Activated naive CD4-positive, alpha-beta T cell treated with Interleukin-2 at 50 U/mL for 16 hours (primary cell): ENCODE results near the gene ANKEF1.
"Not testable (repeated sequence)": the region's sequence is repeated elsewhere in the genome, so short reads cannot be mapped to it uniquely, and the experiment has no call there.

Experiments used
- DNase-seq: peaks from one replicate; pipeline ENCODE4 v3.0.0-alpha.2; 2020

The ANKEF1 gene

DNA sequence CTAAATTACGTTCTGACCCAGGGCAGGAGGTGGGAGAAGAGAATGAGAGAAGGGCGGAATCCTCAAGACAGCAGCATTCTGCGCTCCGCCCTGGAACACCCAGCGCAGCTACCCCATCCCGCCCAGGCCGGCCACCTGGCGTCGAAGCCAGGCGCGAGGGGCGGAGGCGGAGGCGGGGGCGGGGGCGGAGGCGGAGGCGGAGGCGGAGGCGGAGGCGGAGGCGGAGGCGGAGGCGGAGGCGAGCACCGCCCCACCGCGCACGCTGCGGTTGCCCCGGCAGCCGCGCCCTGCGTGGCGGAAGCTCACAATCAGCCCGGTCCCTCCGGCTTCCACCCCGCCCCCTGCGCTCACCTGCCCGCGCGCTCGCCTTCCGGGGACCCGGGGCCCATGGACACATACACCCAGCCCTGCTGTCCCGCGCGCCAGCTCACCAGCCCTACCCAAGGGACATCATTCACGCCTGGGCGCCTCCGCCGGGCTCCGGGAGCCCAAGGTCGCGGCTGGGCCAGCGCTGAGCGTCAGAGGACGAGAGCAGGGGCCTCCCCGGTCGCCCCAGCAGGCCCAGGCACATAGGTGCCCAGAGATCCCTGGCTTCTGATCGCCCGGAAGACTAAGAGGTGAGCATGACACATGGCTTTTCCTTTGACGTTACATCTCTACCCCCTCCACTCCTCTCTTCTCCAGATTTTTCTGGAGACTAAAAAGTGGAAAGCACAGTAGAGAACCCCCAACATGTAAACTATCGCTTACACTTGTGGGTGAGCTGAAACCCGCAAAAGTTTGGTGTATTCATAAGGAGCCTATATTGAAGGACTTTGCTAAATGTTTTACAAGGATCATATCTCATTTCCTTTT is at the start of gene ANKEF1:
ANKEF1 (plus strand) TSS at position 271 of the 855 bp plus-strand sequence. CDS start 3,315 bp downstream, outside the sequence.
- DNase-seq = peak; percentile 64

DNA sequence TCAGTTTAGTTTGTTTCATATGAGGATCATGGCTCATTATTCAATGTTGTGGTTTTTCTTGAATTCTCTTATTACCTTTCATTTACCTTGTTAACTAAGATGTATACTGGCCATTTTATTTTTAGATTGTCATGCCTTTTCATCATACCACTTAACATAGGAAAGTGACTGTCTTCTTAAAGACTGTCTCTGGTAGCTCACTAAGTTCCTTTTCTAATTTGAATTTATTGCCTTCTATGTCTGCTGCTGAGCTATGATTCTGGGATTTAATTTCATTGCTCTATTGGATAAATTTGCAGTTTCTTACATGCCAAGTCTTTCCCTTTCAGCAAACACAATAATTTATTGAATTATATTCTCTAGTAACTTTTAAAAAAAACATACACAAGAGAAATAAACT is 49.5 kb upstream of the ANKEF1 start:
- no peak for DNase-seq

DNA sequence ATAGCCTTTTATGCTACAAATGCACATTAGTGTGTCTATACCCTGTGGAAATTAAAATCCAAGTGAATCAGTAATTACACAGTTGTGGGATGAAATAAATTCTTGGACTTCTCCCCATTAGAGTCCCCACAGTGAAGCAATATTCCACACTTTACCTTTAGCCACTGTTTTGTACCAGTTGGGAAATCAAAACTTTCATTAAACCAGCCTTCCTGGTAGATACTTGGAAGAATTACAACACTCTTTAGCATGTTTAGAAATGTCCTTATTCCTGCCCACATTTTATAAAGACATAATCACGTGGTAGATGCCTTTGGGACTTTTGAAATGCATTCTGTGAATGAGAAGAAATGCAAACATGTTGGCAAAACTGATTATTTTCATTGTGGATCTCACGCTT is 49.0 kb upstream of the ANKEF1 start:
- DNase-seq = no peak

- no peak for DNase-seq
These were observed 45.6 kb upstream of the ANKEF1 start for GRCh38 chr20:9989066-9989724.

DNA sequence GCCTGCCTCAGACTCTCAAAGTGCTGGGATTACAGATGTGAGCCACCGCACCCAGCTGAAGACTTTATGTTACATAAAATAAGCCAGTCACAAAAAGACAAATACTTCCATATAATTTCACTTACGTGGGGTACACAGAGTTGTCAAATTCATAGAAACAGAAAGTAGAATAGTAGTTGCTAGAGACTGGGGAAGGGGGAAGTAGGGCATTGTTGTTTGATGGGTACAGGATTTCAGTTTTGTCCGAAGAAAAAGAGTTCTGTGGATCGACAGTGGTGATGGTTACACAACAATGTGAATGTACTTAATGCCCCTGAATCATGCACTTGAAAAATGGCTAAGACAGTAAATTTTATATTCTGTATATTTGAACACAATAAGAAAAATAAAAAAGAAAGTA is 41.6 kb upstream of the ANKEF1 start:
- no peak for DNase-seq

DNA sequence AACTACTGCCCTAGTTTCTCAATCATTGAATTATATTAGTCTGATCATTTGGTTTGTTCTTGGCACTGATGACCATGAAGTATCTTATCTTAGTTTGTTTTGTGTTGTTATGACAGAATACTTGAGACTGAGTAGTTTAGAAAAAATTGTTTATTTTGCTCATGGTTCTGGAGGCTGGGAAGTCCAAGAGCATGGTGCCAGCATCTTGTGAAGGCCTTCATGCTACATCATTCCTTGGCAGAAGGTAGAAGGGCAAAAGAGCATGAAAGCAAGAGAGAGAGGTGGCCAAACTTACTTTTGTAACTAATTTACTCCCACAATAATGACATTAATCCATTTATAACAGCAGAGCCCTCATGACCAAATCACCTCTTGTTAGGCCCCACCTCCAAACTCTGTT is 40.1 kb upstream of the ANKEF1 start:
- no peak for DNase-seq

DNA sequence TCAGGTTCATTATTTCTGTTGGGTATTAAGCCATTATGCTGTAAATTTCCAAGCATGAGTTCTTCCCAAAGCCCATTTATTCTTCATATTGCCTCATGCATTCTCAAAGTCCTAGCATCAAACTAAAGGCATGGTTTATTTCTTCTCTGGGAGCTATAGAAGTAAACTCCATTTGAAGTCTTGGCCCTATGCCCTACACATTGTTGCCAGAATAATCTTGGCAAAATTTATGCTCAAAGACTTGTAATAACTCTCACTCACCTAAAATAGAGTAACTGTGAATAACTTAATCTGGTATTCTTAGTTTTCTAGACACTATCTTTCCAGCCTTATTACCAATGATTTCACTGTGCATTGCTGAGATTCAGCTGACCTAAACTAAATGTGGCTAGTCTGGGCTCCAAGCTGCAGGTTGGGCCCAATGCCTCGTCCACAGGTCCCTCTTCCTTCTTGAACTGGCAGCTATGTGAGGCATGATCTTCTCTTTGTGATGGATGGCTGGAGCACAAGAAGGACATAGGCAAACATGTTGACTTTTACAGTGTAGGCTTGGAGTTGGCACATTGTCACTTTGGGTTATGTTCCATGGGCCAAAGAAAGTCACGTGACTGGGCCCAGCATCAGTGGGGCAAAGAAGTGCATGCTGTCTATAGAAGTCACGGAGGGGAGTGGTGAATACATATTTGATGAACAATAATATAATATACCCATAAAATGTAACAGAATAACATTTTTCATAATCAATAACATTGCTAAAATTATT is 39.1 kb upstream of the ANKEF1 start:
- DNase-seq = no peak

DNA sequence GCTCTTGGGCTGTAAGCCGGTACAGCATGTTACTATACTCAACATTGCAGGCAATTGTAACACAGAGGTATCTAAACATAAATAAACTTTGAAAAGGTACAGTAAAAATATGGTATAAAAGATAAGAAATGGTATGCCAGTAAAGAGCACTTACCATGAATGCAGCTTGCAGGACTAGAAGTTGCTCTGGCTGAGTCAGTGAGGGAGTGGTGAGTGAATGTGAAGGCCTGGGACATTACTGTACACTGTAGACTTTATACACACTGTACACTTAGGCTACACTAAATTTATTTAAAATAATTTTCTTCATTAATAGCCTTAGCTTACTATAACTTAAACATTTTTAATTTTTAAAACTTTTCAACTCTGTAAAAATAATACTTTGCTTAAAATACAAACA is 37.8 kb upstream of the ANKEF1 start:
- no peak for DNase-seq

GRCh38 chr20:9999645-10000044 is 35.1 kb upstream of the ANKEF1 start:
- no peak for DNase-seq

- no peak for DNase-seq
These were observed 31.9 kb upstream of the ANKEF1 start for GRCh38 chr20:10002866-10003265.

GRCh38 chr20:10004900-10005299 is 29.9 kb upstream of the ANKEF1 start:
- no peak for DNase-seq

- DNase-seq = no peak
These were observed 28.9 kb upstream of the ANKEF1 start for GRCh38 chr20:10005885-10006284.

GRCh38 chr20:10006447-10007090 is 28.2 kb upstream of the ANKEF1 start:
- DNase-seq = no peak

- DNase-seq = no peak
These were observed 27.6 kb upstream of the ANKEF1 start for GRCh38 chr20:10007158-10007557.

GRCh38 chr20:10007747-10008146 is 27.0 kb upstream of the ANKEF1 start:
- DNase-seq = no peak

DNA sequence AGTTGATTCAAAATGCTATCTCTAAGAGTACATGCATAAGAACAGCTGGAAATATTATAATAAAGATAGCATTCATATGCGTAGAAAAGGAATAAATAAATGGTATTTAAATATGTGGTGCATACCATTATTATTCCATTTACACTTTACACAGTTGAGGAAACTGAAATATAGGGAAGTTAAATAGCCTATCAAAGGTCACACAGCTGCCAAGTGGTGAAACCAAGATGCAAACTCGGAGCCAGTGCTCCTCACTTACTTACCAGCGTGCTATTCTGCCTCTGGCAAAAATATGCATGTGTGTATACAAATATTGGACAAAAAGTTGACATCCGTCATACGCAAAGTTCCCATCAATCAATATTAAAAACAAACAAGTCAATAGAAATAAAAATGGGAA is 22.3 kb upstream of the ANKEF1 start:
- DNase-seq = no peak

DNA sequence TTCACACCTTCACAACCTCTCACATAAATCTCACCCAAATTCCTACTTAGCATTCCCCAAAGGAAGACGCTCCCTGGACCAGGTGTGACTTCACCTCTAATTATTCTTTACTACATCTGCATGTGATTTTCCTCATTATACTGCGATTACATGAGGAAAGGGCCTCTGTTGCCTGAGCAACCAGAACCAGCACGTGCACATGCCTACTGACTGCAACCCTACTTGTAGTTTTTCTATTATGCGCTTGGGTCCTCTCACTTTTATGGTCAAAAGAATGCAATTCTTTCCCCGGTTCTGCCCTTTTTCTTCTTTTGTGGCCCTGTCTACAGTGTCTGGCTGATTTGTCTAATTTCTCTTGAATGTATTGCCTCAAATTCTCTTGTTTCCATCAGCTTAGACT is 20.4 kb upstream of the ANKEF1 start:
- no peak for DNase-seq

DNA sequence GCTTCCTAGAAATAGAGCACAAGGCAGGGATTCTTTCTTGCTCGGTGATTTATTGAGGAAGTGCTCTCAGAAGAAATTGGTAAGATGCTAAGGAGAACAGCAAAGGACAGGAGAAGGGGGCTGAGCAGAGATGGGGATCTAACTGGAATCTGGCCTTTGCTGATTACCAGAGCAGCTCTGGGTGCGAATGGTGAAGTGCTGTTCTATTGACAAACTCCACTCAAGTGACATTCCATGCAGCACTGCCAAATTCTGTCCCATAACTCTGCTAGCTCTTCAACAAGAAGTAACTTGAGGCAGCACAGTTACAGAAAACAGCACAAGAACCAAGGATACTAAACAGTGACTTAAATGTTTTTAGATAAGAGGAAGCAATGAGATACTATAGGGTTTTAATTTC is 13.8 kb upstream of the ANKEF1 start:
- no peak for DNase-seq

DNA sequence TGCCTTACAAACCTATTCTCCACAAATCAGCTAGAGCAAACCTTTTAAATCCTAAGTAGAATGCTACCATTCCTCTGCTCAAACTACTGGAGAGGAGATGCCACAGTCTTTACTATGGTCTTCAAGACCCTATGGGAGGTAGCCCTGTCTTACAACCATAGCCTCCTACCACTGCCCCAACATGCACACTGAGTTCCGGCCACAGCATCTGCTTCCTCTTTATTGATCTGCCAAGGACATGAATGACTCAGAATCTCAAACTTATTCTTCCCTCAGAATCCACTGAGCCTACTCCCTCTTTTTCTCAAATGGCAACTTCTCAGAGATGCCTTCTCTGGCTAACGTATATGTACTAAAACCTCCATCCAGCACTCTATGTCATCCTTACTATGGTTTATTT is 12.2 kb upstream of the ANKEF1 start:
- no peak for DNase-seq

GRCh38 chr20:10023911-10024310 is 10.9 kb upstream of the ANKEF1 start:
- DNase-seq = no peak

GRCh38 chr20:10031451-10032215 is 3.2 kb upstream of the ANKEF1 start:
- DNase-seq = not testable (repeated sequence)

DNA sequence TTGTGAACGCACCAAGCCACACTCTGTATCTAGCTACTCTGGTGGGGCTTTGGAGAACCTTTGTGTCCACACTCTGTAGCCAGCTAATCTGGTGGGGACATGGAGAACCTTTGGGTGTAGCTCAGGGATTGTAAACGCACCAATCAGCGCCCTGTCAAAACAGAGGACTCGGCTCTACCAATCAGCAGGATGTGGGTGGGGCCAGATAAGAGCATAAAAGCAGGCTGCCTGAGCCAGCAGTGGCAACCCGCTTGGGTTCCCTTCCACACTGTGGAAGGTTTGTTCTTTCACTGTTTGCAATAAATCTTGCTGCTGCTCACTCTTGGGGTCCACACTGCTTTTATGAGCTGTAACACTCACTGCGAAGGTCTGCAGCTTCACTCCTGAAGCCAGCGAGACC is 2.5 kb upstream of the ANKEF1 start:
- not testable (repeated sequence) for DNase-seq
